ENCODE results near the gene GOLGA8O. TPM values are rescaled to one million over a fixed set of nuclear protein-coding genes. Genes with fewer than 3 reads are reported as not detected.
"Not testable (repeated sequence)": the region's sequence is repeated elsewhere in the genome, so short reads cannot be mapped to it uniquely, and the experiment has no call there.

GOLGA8O gene
- total RNA-seq, result 1 to 10 TPM in 2 of 6 experiments, under 1 TPM in 2, not detected in 2; 0.51 to 1.4 (median 1.1) TPM
- long read RNA-seq, result 0 reads

- H3K36me3 ChIP-seq; ATAC-seq; intact Hi-C loops (cut with DNase I); DNase-seq; H3K4me3 ChIP-seq; H3K27ac ChIP-seq; H3K4me1 ChIP-seq; H3K9me3 ChIP-seq; H3K27me3 ChIP-seq: not testable (repeated sequence)
- no CpG with 5 or more reads among the region's 7 CpGs for WGBS (ENCODE audit: insufficient coverage, low coverage, low lambda C conversion rate, missing lambda C conversion rate)
Measured at GRCh38 chr15:32455534-32455933, at the start of gene GOLGA8O. TSS of gene GOLGA8O (minus strand) at chr15:32455634. CDS start at chr15:32455536, 98 bp downstream.

DNA sequence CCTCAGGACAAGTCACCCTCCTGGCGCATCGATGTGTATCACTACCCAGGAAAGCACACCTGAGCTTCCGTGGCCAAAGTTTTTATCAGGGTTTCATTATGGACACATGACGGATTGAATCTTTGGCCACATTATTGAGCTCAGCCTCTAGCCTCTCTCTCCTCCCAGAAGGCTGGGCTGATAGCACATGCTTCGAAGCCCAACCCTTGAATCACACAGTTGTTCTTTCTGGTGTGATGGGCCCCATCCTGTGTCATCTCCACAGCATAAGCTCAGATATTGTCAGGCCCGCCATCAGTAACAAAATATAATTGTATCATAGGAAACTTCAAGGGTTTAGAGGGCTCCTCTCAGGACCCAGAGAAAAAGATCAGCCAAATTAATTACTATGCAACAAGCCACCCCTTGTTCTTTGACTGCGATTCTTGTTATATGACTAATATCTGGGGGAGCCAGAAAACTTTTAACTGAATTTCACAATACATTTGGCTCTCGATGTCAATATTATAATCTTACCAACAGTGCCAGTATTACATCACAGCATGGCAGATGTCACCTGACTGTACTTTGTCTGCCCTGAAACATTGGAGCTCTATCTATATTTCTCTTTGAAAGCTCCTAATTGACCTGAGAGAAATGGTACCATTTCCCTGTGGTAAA, 48.8 kb upstream of the GOLGA8O start:
- DNase-seq; H3K9me3 ChIP-seq; H3K27ac ChIP-seq; intact Hi-C loops (cut with DNase I); H3K4me1 ChIP-seq; H3K4me3 ChIP-seq; H3K36me3 ChIP-seq; H3K27me3 ChIP-seq: not testable (repeated sequence)
- no CpG with 5 or more reads among the region's 8 CpGs for WGBS (ENCODE audit: insufficient coverage, low coverage, low lambda C conversion rate, missing lambda C conversion rate)
- peak; percentile 46 to 68 (median 54) for ATAC-seq

DNA sequence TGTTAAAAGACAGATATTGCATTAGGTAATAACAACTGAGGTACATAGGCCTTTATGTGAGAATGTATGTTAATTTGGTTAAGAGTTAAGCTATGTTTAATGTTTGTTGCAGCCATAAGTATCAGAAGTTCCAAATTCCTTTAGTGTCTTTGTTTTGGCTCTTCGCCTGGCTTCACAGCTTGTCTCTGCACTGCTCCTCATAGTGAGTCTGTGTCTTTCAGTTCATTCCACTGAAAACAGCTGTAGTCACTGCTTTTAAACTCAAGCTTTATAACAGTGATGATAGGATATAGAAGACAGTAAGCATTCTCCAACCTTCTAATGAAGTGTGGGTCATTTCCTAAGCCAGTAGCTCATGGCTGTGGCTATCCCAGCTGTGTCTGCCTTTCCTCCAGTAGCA, 47.5 kb upstream of the GOLGA8O start:
- intact Hi-C loops (cut with DNase I); H3K36me3 ChIP-seq; H3K27me3 ChIP-seq; H3K9me3 ChIP-seq; H3K4me3 ChIP-seq; H3K4me1 ChIP-seq; H3K27ac ChIP-seq: not testable (repeated sequence)
- WGBS (ENCODE audit: insufficient coverage, low coverage, low lambda C conversion rate, missing lambda C conversion rate), result 41% methylated on average over 1 of the region's 1 CpG
- DNase-seq (peak; percentile 27 to 66 (median 40)), ATAC-seq (peak; percentile 66 to 80 (median 72))

GRCh38 chr15:32492768-32493167, 37.3 kb upstream of the GOLGA8O start:
- not testable (repeated sequence) for ATAC-seq
- WGBS (ENCODE audit: insufficient coverage, low coverage, low lambda C conversion rate, missing lambda C conversion rate), result no CpG with 5 or more reads among the region's 4 CpGs

GRCh38 chr15:32486474-32486873, 31.0 kb upstream of the GOLGA8O start:
- intact Hi-C loops (cut with DNase I); H3K9me3 ChIP-seq; H3K36me3 ChIP-seq; H3K27me3 ChIP-seq; H3K4me1 ChIP-seq; ATAC-seq; H3K4me3 ChIP-seq; H3K27ac ChIP-seq; DNase-seq: not testable (repeated sequence)
- no CpG with 5 or more reads among the region's 12 CpGs for WGBS (ENCODE audit: insufficient coverage, low coverage, low lambda C conversion rate, missing lambda C conversion rate)

More at GRCh38 chr15:32492768-32493167, 37.3 kb upstream of the GOLGA8O start:
- intact Hi-C loops (cut with DNase I); H3K4me3 ChIP-seq; H3K27me3 ChIP-seq; H3K4me1 ChIP-seq; H3K9me3 ChIP-seq; H3K27ac ChIP-seq; H3K36me3 ChIP-seq; DNase-seq: not testable (repeated sequence)

DNA sequence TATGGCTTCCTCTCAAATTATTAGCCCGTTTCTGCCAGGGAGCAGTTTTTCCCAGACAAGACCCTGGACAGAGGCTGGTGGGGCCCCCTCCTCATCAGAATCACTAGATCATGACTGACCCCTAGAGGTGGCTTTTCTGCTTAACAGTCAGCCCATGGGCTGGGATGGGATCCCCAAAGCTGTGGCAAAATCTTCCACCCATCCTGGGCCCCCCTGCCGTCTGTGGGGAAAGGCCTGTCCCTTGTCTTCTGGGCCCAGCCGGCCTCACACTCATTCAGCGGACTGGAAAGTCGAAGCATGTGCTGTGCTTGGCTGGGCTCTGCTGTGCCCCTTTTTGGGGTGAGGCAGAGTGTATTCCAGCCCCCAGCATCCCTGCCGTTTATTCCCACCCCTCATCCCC, 27.9 kb upstream of the GOLGA8O start:
- WGBS (ENCODE audit: insufficient coverage, low coverage, low lambda C conversion rate, missing lambda C conversion rate), result 10% methylated on average over 2 of the region's 6 CpGs
- intact Hi-C loops (cut with DNase I), result not testable (repeated sequence)

DNA sequence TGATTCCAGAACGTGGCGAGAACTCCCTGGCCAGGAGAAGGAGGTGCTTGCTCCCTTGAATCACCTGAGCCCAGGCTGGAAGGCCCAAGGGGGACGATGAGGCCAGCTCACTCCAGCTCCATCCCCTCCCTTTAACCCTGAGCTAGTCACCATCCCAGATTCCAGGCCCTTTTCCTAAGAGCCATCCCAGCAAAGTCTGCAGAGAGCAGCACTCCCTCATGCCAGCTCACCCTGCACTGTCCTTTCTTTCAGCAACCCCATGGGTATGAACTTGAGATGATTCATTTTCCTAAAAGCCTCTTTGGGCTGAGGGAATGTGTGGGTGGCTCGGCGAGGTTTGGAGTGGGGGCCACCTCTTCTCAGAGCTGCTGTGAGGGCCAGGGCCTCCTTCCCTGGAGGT, 26.2 kb upstream of the GOLGA8O start:
- H3K4me1 ChIP-seq; intact Hi-C loops (cut with DNase I); DNase-seq; H3K36me3 ChIP-seq; ATAC-seq; H3K27me3 ChIP-seq; H3K4me3 ChIP-seq; H3K9me3 ChIP-seq; H3K27ac ChIP-seq: not testable (repeated sequence)
- no CpG with 5 or more reads among the region's 5 CpGs for WGBS (ENCODE audit: insufficient coverage, low coverage, low lambda C conversion rate, missing lambda C conversion rate)

More for the DNA sequence above, 27.9 kb upstream of the GOLGA8O start:
- DNase-seq, result peak in 1 of 3 donors; percentile 15
- not testable (repeated sequence) for H3K4me1 ChIP-seq, H3K9me3 ChIP-seq, H3K4me3 ChIP-seq, ATAC-seq, H3K27me3 ChIP-seq, H3K27ac ChIP-seq, H3K36me3 ChIP-seq

DNA sequence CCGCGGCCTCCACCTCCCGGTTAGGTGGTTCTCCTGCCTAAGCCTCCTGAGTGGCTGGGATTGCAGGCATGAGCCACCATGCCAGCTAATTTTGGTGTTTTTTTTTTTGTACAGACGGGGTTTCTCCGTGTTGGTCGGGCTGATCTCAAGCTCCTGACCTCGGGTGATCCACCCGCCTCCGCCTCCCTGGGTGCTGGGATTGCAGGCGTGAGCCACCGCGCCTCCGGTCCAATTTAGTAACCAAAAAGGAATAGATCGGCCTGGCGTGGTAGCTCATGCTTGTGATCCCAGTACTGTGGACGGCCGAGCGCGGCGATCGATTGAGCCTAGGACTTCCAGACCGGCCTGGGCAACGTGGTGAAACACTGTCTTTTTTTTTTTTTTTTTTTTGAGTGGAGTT, 12.6 kb upstream of the GOLGA8O start:
- H3K4me1 ChIP-seq; H3K27me3 ChIP-seq; H3K27ac ChIP-seq; H3K36me3 ChIP-seq; H3K4me3 ChIP-seq; intact Hi-C loops (cut with DNase I); H3K9me3 ChIP-seq; ATAC-seq: not testable (repeated sequence)
- WGBS (ENCODE audit: insufficient coverage, low coverage, low lambda C conversion rate, missing lambda C conversion rate), result 97% methylated on average over 10 of the region's 23 CpGs
- DNase-seq, result peak in 1 of 3 donors; percentile 47

Data from right lobe of liver (tissue), 6 donors.